Medulla oblongata (tissue), 1 donor: Measurements from ENCODE around the gene PLA2G3.
"Not testable (repeated sequence)": the region's sequence is repeated elsewhere in the genome, so short reads cannot be mapped to it uniquely, and the experiment has no call there.

Source experiments
- DNase-seq: peaks from one replicate; pipeline ENCODE4 v3.0.0-alpha.2; 2015; ENCODE audit errors: extremely low spot score

The PLA2G3 gene

DNA sequence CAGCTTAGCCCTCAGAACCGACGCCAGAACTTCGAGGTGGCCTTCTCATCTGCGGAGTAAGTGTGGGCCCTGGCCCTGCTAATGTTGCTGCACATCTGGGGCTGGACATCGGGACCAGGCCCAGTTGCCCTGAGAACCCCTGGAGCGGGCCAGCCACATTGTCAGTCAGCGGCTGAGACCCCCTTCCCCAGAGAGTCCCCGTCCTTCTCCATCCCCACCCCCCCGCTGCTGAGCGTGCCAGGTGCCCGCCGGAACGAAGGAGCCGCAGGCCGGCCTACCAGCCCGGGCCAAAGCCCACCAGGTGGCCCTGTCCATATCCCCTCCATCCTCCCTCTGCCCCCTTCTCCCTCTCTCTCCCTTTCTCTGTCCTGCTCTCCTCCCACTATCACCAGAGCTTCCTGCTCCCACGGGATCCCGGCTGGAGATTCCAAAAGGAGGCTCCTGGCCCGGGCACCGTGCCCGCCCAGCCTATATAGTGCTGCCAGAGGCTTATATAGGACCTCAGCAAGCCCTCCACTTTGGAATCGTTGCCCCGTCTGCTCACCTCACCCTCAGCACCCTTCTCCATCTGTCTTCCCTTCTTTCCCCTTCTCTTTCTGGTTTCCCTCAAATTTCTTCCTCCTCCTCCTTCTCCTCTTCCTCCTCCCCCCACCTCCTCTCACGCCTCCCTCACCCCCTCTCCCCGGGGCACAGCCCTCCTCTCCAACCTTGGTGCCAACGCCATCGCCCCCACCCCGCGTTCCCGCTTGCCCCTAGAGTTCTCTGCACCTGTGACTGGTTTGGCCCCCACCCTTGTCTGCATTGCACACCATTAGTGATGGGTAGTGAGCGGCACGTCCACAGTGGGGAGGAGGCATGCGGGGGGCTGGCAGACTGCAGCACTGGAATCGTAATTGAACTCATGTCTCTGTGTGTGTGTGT, 40.2 kb downstream of the PLA2G3 start:
- DNase-seq = no peak

DNA sequence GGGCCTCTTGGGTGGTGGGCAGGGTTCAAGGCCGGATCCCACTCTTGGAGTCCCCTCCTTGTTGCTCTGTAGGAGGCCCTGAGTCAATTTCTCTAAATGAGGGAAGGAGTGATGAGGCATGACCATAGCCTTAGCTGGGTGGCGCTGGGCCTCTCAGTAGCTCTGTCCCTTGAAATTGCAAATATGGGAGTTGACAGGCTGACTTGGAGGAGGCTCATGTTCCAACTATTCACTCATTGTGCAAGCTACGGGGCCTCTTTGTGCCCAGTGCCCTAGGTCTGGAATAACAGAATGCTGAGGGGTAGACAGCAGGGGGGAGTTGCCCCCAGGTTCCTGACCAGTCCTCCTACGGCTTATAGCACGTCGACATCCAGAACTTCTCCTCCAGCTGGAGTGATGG, 40.9 kb downstream of the PLA2G3 start:
- DNase-seq = no peak

DNA sequence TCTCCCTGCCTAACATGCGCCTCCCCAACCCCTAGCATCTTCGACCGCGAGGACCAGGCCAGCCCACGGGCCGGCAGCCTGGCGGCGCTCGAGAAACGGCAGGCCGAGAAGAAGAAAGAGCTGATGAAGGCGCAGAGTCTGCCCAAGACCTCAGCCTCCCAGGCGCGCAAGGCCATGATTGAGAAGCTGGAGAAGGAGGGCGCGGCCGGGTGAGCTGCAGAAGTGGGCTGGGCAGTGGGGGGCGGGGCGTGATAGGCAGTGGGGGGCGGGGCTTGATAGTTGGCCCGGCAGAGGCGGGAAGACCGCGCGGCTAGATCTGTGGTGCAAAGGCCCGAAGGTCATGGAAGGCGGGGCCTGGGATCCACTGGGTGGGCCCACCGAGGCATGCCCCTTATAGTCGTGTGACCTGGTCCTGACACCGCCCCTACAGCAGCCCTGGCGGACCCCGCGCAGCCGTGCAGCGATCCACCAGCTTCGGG, 41.6 kb downstream of the PLA2G3 start:
- DNase-seq = no peak

DNA sequence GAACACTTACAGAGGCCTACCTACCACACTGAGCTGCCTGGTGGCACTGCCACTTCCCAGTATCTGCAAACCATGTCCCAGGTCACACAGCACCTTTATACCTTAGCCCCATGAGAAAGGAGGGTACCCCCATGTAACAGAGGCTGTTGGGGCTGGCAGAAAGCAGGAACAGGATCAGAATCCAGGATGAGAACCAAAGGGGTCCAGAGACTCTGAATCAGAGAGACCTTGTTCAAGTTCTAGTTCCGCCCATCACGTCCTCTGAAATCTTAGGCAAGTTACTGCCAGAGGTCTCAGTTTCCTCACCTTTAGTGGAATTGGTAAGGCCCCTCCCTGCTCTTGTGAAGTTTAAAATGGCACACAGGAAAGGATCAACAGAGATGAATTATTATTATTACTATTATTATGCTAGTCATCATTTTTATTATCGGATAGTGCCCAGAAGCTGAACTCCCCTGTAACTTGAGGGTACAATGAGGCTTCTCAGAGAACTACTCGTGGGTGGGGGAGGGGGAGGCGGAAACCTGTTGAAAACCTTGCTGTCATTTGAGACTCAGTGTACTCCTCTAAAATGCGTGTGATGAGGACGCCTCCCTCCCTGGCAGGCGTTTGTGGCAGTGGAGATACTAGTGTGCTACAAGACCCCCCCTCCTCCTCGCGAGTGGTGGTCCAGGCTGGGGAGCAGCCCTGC, 42.2 kb downstream of the PLA2G3 start:
- no peak for DNase-seq

DNA sequence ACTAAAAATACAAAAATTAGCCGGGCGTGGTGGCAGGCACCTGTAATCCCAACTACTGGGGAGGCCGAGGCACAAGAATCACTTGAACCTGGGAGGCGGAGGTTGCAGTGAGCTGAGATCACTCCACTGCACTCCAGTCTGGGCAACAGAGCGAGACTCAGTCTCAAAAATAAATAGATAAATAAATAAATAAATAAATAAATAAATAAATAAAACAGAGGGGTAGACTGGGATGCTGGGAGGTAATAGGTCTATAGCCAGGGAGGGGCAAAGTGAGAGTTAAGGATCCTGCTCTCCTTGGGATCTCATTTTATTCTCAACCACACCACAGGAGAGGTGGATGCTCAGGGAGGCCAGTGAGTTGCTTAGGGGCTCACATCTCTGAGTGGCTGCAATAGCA, 42.8 kb downstream of the PLA2G3 start:
- DNase-seq = not testable (repeated sequence)

DNA sequence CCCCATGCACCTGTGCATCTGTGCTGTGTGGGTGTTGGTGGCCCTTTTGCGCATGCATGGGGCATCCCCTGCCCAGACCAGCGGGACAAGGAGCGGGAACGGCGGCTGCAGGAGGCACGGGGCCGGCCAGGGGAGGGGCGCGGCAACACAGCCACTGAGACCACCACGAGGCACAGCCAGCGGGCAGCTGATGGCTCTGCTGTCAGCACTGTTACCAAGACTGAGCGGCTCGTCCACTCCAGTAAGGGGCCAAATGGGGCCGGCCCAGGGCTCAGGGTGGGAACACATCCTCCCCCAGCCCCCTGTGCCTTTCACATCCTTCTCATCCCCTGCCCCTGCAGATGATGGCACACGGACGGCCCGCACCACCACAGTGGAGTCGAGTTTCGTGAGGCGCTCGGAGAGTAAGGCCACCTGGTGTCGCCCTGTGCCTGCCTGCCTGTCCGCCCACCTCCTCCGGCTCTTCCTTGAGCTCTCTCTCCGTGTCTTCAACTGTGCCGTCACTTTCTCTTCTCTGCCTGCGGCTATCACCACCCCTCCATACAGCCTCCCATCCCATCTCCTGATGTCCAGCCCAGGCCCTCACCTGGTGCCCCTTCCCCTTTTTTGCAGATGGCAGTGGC, 43.5 kb downstream of the PLA2G3 start:
- DNase-seq = no peak

DNA sequence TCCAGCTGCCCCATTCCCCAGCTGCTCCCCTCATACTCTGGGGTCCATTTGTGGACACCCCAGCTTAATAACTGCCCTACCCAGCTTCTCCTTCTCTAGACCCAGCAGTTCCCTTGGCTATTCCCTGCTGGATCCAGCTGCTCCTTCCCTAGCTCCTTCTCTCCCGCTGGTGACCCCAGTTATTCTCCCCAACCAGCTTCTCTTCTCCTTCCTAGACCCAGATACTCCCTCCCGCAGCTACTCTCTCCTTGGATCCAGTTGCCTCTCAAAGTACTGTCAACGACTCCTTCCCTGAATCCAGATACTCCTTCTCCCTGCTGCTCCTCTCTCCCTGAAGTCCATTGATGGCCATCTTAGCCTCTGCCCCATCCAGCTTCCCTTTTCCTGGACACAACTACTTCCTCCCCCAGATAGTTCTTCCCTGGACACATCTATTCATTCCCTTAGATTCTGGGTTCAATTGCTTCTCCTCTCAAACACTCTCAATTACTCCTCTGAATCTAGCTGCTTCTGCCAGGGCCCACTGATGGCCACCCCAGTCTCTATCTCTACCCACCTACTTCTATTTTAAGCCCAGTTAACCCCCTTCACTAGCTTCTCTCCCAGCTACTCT, 44.6 kb downstream of the PLA2G3 start:
- DNase-seq = no peak

DNA sequence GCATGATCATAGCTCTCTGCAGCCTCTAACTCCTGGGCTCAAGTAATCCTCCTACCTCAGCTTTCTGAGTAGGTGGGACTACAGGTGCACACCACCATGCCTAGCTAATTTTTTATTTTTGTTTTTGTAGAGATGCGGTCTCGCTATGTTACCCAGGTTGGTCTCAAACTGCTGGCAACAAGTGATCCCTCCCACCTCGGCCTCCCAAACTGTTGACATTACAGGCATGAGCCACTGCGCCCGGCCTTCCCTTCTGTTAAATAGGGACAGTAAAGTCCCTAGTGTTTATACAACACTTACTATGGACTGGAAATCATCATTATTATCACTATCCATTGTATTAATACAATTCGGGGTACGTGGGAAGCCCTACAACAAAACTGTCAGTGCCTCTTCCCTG, 45.6 kb downstream of the PLA2G3 start:
- DNase-seq = no peak

DNA sequence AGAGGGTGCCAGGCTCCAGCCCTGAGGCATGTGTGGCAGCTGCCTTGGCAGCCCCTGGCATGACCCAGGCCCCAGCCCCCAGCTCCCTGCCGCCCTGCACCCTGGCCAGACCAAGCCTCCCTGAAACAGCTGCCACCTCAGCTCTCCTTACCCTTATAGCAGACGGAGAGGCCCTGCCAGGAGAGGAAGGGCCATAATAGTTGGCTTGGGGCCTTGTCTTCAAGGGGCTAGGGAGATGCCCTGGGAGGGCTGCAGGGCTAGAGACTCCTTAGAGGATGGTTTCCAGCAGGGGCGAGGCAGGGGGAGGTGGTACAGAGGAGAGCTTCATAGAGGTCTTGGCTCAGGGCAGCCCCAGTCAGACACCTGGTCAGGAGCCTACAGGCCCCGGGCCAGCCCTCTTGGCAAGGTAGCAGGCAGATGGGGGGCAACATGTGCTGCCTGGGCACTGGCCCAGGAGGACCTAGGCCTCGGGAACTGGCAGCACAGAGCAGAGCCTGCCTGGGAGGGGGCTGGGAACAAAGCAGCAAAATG, 46.2 kb downstream of the PLA2G3 start:
- DNase-seq = peak; percentile 69

DNA sequence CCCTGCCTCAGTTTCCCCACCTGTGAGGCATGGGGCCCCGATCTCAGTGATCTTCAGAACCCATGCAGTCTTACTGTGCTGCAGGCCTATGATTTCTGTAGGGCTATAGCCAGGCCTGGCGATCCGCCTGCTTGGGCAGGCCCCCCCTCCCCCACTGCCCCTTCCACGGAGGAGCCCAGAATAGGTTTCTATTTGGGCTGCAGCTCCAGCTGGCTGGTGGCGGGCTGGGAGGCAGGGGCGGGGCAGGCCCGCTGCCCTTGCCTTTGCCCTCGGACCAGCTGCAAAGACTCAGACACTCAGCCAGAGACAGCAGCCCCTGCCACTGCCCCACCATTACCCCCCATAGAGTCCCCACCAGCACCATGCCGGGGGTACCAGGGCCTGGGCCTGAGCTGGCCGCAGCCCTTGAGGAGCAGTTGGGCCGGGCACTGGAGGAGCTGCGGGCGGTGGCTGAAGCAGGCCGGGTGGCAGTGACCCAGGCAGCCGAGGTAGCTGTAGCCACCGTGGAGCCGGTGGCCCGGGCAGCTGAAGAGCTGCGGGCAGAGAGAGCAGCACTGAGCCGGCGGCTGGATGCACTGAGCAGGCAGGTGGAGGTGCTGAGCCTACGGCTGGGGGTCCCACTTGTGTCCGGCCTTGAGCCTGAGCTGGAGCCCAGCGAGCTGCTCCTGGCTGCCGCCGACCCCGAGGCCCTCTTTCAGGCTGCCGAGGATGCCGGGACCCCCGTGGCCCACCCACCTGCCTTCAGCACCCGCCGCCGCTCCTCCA, 47.0 kb downstream of the PLA2G3 start:
- DNase-seq = peak; percentile 50

DNA sequence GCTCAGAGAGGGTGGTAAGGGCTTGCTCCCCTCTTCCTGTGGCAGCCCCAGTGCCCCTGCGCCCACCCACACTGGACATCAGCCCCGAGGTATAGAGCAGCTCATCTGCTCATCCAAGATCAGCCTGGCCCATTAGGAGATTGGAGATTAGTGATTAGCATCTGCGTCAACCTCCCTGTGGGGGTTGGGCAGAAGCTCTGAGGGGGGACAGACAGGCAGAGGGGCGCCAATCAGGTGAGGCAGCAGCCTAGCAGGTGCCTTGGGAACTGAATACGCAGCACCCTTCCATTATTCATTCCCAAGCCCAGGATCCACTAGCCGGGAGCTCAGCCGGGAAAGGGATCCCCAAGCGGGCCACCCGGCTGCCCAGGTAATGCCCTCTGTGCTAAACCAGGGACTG, 48.1 kb downstream of the PLA2G3 start:
- DNase-seq = no peak

DNA sequence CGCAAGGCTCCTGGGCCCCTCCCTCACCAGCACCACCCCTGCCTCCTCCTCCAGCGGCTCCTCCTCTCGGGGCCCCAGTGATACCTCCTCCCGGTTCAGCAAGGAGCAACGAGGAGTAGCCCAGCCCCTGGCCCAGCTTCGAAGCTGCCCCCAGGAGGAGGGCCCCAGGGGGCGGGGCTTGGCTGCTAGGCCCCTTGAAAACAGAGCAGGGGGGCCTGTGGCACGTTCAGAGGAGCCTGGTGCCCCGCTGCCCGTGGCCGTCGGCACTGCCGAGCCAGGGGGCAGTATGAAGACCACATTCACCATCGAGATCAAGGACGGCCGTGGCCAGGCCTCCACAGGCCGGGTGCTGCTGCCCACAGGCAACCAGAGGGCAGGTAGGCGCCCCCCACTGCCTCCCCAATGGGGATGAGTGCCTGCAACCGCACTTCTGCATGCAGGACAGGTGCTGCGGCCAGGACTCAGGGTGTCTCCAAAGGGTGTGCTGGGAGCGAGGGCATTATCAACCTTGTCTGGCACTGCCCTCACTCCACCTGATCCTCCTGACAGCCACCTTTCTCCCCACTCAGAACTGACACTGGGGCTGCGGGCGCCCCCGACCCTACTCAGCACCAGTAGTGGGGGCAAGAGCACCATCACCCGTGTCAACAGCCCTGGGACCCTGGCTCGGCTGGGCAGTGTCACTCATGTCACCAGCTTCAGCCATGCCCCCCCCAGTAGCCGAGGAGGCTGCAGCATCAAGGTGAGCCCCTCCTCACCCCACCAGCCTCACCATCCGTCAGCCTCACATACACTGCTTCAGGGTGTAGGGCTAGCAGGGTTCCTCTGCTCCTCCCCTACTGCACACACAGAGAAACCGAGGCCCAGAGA, 49.0 kb downstream of the PLA2G3 start:
- no peak for DNase-seq

DNA sequence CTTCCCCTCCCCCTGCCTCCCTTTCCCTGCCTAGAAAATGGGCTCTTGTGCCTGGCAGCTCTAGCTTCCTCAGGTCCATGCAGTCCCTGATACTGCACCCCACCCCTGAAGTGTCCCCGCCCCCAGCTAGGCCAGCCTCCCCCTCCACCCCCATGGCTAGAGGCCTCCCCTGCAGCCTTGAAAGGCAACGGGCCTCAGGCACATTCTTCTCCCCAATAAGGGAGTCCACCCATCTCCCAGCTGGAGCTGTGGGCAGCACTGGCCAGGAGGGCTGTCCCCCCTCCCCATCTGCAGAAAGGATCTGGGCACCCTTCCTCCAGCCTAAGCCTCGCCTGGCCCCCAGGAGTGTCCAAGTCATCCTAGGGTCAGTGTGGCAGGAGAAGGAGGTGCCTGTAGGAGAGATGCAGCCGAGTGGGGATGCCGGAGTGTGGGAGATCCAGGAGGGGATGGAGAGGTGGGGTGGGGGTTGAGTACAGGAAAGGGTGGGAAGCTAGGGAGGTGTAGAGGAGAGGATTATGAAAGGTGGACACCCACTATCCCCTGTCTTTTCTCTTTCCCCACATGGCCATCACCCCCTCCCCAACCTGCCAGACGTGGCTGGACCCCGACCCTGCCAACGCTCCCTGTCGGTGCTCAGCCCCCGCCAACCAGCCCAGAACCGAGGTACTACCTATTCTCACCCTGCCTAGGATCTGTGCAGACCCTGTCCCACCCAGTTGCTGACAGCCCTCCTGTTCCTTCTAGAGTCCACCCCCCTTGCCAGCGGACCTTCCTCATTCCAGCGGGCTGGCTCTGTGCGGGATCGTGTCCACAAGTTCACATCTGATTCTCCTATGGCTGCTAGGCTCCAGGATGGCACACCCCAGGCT, 49.9 kb downstream of the PLA2G3 start:
- DNase-seq = no peak

DNA sequence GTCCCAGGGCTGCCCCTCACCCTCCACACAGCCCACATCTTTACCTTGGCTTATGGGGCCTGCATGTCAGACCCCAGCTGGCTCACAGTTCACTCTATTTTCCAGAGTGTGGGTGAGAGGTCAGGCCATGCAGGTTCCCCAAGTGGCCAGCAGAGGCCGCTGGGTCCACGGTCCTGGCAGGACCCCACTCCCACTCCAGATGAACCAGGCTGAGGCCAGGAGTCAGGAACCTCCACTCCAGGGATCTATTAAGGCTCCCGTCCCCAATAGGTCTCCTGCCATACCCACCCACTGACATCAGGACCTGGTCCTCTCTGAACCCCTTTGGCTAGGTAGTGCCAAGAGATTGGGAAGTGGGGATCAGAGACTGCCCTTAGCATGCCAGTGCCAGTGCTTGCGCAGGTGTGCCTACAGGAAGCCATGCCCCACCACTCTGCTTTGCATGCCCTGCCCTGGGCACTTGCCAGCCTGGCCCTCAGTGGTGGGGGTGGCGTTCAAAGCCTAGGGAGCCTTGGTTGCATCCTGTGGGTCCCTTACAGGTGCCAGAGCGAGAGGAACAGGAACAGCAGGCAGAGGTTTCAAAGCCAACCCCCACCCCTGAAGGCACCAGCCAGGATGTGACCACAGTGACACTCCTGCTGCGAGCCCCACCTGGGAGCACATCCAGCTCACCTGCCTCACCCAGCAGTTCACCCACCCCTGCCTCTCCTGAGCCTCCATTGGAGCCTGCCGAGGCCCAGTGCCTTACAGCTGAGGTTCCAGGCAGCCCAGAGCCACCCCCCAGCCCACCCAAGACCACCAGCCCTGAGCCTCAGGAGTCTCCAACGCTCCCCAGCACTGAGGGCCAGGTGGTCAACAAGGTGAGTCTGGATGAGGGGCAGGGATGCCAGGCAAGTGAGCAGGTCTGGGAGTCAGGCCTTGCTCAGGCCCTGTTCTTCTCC, 50.9 kb downstream of the PLA2G3 start:
- peak; percentile 66 for DNase-seq

DNA sequence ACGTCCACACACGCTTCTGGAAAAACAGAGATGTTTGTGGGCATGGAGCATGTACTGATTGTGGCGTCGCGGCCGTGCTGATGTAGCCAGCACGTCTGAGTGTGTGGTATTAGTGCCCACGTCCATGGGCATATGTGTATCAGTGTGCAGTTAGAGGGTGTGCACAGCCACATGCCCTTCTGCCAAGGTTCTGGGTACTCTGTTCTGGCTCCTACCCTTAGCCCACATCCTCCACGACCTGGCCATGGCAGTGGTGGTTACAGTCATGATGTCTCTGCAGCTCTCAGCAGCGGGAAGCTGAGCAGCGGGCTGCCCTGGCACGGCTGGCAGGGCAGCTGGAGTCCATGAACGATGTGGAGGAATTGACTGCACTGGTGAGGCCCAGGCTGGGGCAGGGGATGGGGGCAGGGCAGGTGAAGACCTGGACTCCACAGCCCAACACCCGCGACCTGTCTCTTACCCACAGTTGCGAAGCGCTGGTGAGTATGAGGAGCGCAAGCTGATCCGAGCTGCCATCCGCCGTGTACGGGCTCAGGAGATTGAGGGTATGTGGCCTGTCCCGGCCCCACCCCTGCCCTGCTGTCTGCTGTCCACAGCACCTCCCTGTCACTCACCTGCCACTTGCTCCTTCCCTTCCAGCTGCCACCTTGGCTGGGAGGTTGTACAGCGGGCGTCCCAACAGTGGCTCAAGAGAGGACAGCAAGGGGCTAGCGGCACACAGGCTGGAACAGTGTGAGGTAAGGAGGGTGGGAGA, 51.9 kb downstream of the PLA2G3 start:
- DNase-seq = no peak

DNA sequence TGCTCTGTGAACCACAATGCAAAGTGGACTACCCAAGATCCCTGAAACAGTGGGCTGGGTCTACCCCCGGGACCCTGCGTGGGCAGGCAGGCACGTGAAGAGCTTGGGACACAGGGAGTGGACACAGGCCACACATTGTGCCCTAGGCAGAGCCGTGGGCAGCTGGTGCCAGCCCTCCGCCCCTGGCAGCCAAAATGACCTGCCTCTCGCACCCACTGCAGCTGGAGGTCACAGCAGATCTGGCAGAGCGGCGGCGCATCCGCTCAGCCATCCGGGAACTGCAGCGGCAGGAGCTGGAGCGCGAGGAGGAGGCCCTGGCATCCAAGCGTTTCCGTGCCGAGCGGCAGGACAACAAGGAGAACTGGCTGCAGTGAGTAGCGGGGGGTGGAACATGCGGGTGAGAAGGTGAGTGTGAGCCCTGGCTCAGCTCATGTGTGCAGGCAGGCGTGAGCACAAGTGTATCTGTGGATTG, 52.5 kb downstream of the PLA2G3 start:
- no peak for DNase-seq

DNA sequence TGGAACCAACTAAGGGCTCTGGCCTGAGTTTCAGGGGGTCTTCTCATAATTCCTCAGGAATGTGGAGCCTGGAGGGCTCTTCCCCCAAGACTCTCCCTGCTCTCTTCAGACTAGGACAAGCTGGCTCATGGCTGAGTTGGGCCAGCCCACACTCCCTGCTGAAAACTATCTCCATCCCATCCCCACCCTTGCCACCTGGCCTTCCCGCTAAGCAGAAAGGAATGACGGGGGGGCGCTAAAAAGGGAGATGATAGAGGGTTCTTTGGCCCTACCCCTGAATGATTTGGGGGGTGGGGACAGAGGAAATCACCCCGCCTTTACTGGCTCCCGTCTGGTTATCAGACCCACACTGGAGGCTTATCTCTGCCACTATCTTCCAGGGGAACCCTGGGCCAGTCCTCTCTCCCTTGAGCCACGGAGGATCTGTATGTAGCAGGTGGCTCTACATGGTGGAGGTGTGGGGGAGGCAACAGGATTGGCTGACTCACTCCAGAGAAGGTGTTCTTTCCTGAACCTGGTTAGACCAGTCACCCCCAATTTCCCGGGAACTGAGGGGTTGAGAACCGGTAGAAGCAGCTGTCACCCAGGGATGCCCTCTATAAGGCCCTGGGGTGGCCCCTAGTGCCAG, 53.5 kb downstream of the PLA2G3 start:
- no peak for DNase-seq
